ENCODE results near the gene CNKSR1.

Gene CNKSR1

DNA sequence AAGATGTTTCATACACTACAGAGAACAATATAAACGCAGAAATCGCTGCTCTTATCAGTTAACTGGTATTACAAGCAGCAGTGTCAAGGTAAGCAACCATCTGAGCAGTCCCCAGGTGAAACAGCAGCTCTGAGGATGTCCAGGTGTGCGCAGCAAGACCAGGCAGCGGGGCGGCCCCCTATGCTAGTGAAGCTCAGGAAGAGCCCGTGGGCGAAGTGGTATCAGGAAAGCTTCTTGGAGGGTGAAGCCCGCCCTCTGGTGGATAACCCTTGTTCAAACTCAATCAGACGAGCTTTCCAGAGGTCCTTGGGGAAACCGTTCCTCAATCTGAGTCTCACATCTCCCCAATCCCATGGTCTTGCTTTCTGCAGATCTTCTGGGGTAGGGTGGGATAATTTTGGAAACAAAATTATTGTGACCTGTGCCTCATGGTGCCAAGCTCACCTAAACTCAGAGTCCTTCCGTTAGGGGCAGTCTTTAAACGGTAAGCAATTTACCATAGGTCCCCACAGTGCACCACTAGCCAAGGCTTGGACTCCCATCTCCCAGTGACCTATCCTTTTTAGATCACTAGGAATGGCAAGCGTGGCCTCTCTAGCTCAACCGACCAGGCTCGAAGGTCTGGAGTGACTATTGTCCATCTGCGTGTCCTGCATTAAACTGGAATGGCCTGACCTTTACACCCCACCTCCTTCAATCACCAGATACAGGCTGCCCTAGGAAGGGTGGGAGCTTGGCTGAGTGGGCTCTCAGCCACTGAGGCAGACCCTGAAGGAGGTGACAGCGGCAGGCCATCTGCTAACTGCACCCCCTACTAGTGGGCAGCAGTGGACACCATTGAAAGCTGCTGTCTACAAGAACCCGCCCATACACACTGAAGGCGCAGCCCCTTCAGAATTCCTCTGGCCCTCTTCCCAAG is 32.0 kb upstream of the CNKSR1 start:
- Histone ChIP-seq H3K4me2 (ENCODE audit: insufficient read depth, low read length, poor library complexity, severe bottlenecking) (no peak overlapping the region), H3K27me3 (ENCODE audit: control insufficient read depth in 3 of 3, insufficient read depth in 3 of 3, low read depth in 1 of 3, low read length in 3 of 3) (peaks cover 0 to 18% (median 7%) of the 10 kb centered on the region in 3 experiments), H3K4ac (ENCODE audit: low read length) (no peak overlapping the region), H2BK5ac (ENCODE audit: low read length) (peak overlapping the region; percentile 45), H4K8ac (ENCODE audit: low read depth, low read length) (no peak overlapping the region), H3K14ac (ENCODE audit: low read length) (no peak overlapping the region), H3K9ac (ENCODE audit: low read depth, low read length, poor library complexity) (peak overlapping the region; percentile 70), H3K27ac (replicated peaks; ENCODE audit: low read length) (no peak overlapping the region), H3K36me3 (replicated peaks in 1 of 2; ENCODE audit: control insufficient read depth in 2 of 2, insufficient read depth in 2 of 2, low read length in 2 of 2) (no peaks in the 10 kb centered on the region), H2BK15ac (ENCODE audit: low read length) (peak overlapping the region; percentile 99), H4K91ac (ENCODE audit: low read depth, low read length, poor library complexity) (peak overlapping the region; percentile 44), H3K4me1 (ENCODE audit: control insufficient read depth in 2 of 2, insufficient read depth in 1 of 2, low read depth in 1 of 2, low read length in 2 of 2) (no peaks in the 10 kb centered on the region), H2BK12ac (ENCODE audit: low read length) (peak overlapping the region; percentile 44), H2BK120ac (ENCODE audit: low read depth, low read length) (no peak overlapping the region), H3K79me1 (ENCODE audit: low read depth, low read length) (no peaks in the 10 kb centered on the region), H3K23ac (ENCODE audit: low read depth, low read length, poor library complexity) (no peak overlapping the region), H3K4me3 (ENCODE audit: low read length in 2 of 2) (no peak overlapping the region), H2AFZ (ENCODE audit: low read length) (no peak overlapping the region), H3K18ac (ENCODE audit: low read length) (peak overlapping the region; percentile 87), H2AK5ac (ENCODE audit: low read depth, low read length) (peak overlapping the region; percentile 30), H3K9me3 (replicated peaks in 1 of 2; ENCODE audit: control insufficient read depth in 2 of 2, insufficient read depth in 1 of 2, low read depth in 1 of 2, low read length in 2 of 2) (no peaks in the 10 kb centered on the region)
- peak; percentile 82 for DNase-seq (ENCODE audit: low spot score)
- WGBS, 2 donors (ENCODE audit: extremely low coverage in 2 of 2, insufficient read length in 2 of 2, insufficient replicate concordance in 1 of 2), result no CpG with 5 or more reads among the region's 19 CpGs

DNA sequence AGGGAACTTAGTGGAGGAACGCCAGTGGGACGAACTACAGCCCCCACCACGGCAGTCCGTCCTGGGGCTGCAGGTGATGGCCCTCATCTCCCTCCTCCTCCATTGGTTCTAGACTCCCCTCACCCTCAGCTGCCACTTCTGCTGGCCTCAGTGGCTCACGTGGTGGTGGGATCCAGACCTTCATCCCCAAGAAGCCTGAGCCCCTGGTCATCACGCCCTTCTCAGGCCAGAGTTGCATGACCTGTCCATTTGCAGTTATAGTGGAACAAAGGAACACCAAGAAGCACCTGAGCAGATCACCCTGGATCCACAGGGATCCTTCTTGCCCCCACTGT is 31.4 kb upstream of the CNKSR1 start:
- Histone ChIP-seq H3K9ac (ENCODE audit: low read depth, low read length, poor library complexity) (peak overlapping the region; percentile 70), H3K18ac (ENCODE audit: low read length) (peak overlapping the region; percentile 87), H2BK15ac (ENCODE audit: low read length) (peak overlapping the region; percentile 99), H3K23ac (ENCODE audit: low read depth, low read length, poor library complexity) (no peak overlapping the region), H3K4ac (ENCODE audit: low read length) (no peak overlapping the region), H4K91ac (ENCODE audit: low read depth, low read length, poor library complexity) (no peak overlapping the region), H3K14ac (ENCODE audit: low read length) (no peak overlapping the region), H2AFZ (ENCODE audit: low read length) (no peak overlapping the region), H2BK12ac (ENCODE audit: low read length) (peak overlapping the region; percentile 44), H3K9me3 (replicated peaks in 1 of 2; ENCODE audit: control insufficient read depth in 2 of 2, insufficient read depth in 1 of 2, low read depth in 1 of 2, low read length in 2 of 2) (no peaks in the 10 kb centered on the region), H2BK5ac (ENCODE audit: low read length) (peak overlapping the region; percentile 45), H2AK5ac (ENCODE audit: low read depth, low read length) (peak overlapping the region; percentile 30), H2BK120ac (ENCODE audit: low read depth, low read length) (no peak overlapping the region), H3K4me1 (ENCODE audit: control insufficient read depth in 2 of 2, insufficient read depth in 1 of 2, low read depth in 1 of 2, low read length in 2 of 2) (no peaks in the 10 kb centered on the region), H3K27me3 (ENCODE audit: control insufficient read depth in 3 of 3, insufficient read depth in 3 of 3, low read depth in 1 of 3, low read length in 3 of 3) (peaks cover 0 to 24% (median 7%) of the 10 kb centered on the region in 3 experiments), H4K8ac (ENCODE audit: low read depth, low read length) (no peak overlapping the region), H3K27ac (replicated peaks; ENCODE audit: low read length) (no peak overlapping the region), H3K79me1 (ENCODE audit: low read depth, low read length) (no peaks in the 10 kb centered on the region), H3K36me3 (replicated peaks in 1 of 2; ENCODE audit: control insufficient read depth in 2 of 2, insufficient read depth in 2 of 2, low read length in 2 of 2) (no peaks in the 10 kb centered on the region), H3K4me3 (ENCODE audit: low read length in 2 of 2) (no peak overlapping the region), H3K4me2 (ENCODE audit: insufficient read depth, low read length, poor library complexity, severe bottlenecking) (no peak overlapping the region)
- WGBS, 2 donors (ENCODE audit: extremely low coverage in 2 of 2, insufficient read length in 2 of 2, insufficient replicate concordance in 1 of 2), result no CpG with 5 or more reads among the region's 6 CpGs
- no peak for DNase-seq (ENCODE audit: low spot score)

DNA sequence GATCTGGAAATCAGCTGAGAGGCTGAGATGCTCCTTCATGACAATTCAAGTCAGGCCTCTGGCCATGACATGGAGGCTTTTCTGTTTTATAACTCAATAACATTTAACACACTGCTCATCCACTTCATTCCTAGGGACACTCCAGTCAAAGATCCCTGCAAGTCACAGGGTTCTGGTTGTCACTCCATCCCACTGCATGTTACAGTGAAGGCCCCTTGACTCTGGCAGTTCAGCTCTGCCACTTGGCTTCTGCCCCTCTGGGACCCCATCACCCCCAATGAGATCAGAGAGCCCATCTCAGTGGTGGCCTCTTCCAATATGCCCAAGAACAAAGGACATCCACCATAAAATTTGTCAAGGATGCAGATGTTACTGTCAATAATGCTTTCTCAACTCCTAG is 28.4 kb upstream of the CNKSR1 start:
- no peaks in the 10 kb centered on the region for H3K36me3 ChIP-seq (replicated peaks in 1 of 2; ENCODE audit: control insufficient read depth in 2 of 2, insufficient read depth in 2 of 2, low read length in 2 of 2)
- no peak overlapping the region for H2BK15ac ChIP-seq (ENCODE audit: low read length)
- no peak overlapping the region for H3K4me3 ChIP-seq (ENCODE audit: low read length in 2 of 2)
- H2AK5ac ChIP-seq (ENCODE audit: low read depth, low read length), result no peak overlapping the region
- H3K4ac ChIP-seq (ENCODE audit: low read length), result no peak overlapping the region
- H3K14ac ChIP-seq (ENCODE audit: low read length), result no peak overlapping the region
- peaks cover 0 to under 1% of the 10 kb centered on the region in 2 donors for H3K4me1 ChIP-seq (ENCODE audit: control insufficient read depth in 2 of 2, insufficient read depth in 1 of 2, low read depth in 1 of 2, low read length in 2 of 2)
- H4K8ac ChIP-seq (ENCODE audit: low read depth, low read length), result no peak overlapping the region
- H3K23ac ChIP-seq (ENCODE audit: low read depth, low read length, poor library complexity), result no peak overlapping the region
- no peak overlapping the region for H4K91ac ChIP-seq (ENCODE audit: low read depth, low read length, poor library complexity)
- no peak overlapping the region for H2BK5ac ChIP-seq (ENCODE audit: low read length)
- H3K27me3 ChIP-seq (ENCODE audit: control insufficient read depth in 3 of 3, insufficient read depth in 3 of 3, low read depth in 1 of 3, low read length in 3 of 3), result peaks cover 0 to 29% (median 7%) of the 10 kb centered on the region in 3 experiments
- H3K9ac ChIP-seq (ENCODE audit: low read depth, low read length, poor library complexity), result no peak overlapping the region
- H3K18ac ChIP-seq (ENCODE audit: low read length), result no peak overlapping the region
- DNase-seq (ENCODE audit: low spot score), result no peak
- H2BK12ac ChIP-seq (ENCODE audit: low read length), result no peak overlapping the region
- H2AFZ ChIP-seq (ENCODE audit: low read length), result no peak overlapping the region
- no peak overlapping the region for H2BK120ac ChIP-seq (ENCODE audit: low read depth, low read length)
- no peaks in the 10 kb centered on the region for H3K79me1 ChIP-seq (ENCODE audit: low read depth, low read length)
- no peak overlapping the region for H3K4me2 ChIP-seq (ENCODE audit: insufficient read depth, low read length, poor library complexity, severe bottlenecking)
- no peak overlapping the region for H3K27ac ChIP-seq (replicated peaks; ENCODE audit: low read length)
- no peaks in the 10 kb centered on the region for H3K9me3 ChIP-seq (replicated peaks in 1 of 2; ENCODE audit: control insufficient read depth in 2 of 2, insufficient read depth in 1 of 2, low read depth in 1 of 2, low read length in 2 of 2)

DNA sequence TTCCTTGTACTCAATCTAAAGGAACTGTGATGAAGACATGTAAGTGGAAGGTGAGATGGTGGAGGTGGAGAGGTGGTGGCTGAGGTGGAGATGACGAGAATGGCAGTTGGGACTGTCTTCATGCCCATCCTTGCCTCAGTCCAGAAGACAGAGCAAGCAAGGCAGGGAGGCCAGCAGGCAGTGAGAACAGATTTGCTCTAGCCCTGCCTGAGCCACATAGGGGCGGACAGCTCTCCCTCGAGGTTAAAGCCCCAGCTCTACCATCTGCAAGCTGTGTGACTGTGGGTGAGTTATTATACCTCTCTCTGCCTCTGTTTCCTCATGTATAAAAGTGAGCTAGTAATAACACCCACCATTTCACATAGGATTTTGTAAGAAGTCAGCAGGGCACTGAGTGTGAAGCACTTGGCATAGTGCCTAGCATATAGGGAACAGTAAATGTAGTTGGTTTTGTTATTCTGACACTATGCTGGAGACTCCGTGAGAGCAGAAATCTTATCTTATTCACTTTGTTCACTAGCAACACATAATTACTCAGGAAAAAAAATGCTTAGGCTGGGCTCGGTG is 23.2 kb upstream of the CNKSR1 start:
- no CpG with 5 or more reads among the region's 5 CpGs for WGBS, 2 donors (ENCODE audit: extremely low coverage in 2 of 2, insufficient read length in 2 of 2, insufficient replicate concordance in 1 of 2)
- DNase-seq (ENCODE audit: low spot score), result no peak
- H3K27ac ChIP-seq (replicated peaks; ENCODE audit: low read length), result no peak overlapping the region
- H3K4me2 ChIP-seq (ENCODE audit: insufficient read depth, low read length, poor library complexity, severe bottlenecking), result no peak overlapping the region
- H3K14ac ChIP-seq (ENCODE audit: low read length), result no peak overlapping the region
- no peaks in the 10 kb centered on the region for H3K36me3 ChIP-seq (replicated peaks in 1 of 2; ENCODE audit: control insufficient read depth in 2 of 2, insufficient read depth in 2 of 2, low read length in 2 of 2)
- H4K91ac ChIP-seq (ENCODE audit: low read depth, low read length, poor library complexity), result no peak overlapping the region
- no peak overlapping the region for H3K9ac ChIP-seq (ENCODE audit: low read depth, low read length, poor library complexity)
- H2AFZ ChIP-seq (ENCODE audit: low read length), result no peak overlapping the region
- H4K8ac ChIP-seq (ENCODE audit: low read depth, low read length), result no peak overlapping the region
- H3K18ac ChIP-seq (ENCODE audit: low read length), result peak overlapping the region; percentile 15
- H2BK120ac ChIP-seq (ENCODE audit: low read depth, low read length), result no peak overlapping the region
- peaks cover 29 to 39% of the 10 kb centered on the region in 2 donors for H3K4me1 ChIP-seq (ENCODE audit: control insufficient read depth in 2 of 2, insufficient read depth in 1 of 2, low read depth in 1 of 2, low read length in 2 of 2)
- H2BK5ac ChIP-seq (ENCODE audit: low read length), result no peak overlapping the region
- peaks cover 0 to 25% (median 12%) of the 10 kb centered on the region in 3 experiments for H3K27me3 ChIP-seq (ENCODE audit: control insufficient read depth in 3 of 3, insufficient read depth in 3 of 3, low read depth in 1 of 3, low read length in 3 of 3)
- H3K9me3 ChIP-seq (replicated peaks in 1 of 2; ENCODE audit: control insufficient read depth in 2 of 2, insufficient read depth in 1 of 2, low read depth in 1 of 2, low read length in 2 of 2), result no peaks in the 10 kb centered on the region
- no peak overlapping the region for H2BK12ac ChIP-seq (ENCODE audit: low read length)
- H3K4ac ChIP-seq (ENCODE audit: low read length), result no peak overlapping the region
- H3K4me3 ChIP-seq (ENCODE audit: low read length in 2 of 2), result no peak overlapping the region
- no peak overlapping the region for H2AK5ac ChIP-seq (ENCODE audit: low read depth, low read length)
- no peak overlapping the region for H3K23ac ChIP-seq (ENCODE audit: low read depth, low read length, poor library complexity)
- H3K79me1 ChIP-seq (ENCODE audit: low read depth, low read length), result no peaks in the 10 kb centered on the region
- no peak overlapping the region for H2BK15ac ChIP-seq (ENCODE audit: low read length)
